H1 (cell line): Measurements from ENCODE around the gene ZBTB48. TPM values are rescaled to one million over a fixed set of nuclear protein-coding genes. Genes with fewer than 3 reads are reported as not detected.
A peak's percentile ranks its signal among the peaks of the same experiment; 100 is the strongest.

ENCODE experiments used
- CTCF ChIA-PET: fragments of 300-600 bp; sonication (Branson Sonifier 250); formaldehyde crosslinking; loops from one replicate; lab custom pipeline; 2021; ENCODE audit not compliant: partially characterized antibody; lab: Charles Lee
- POLR2A ChIA-PET: fragments of 300-600 bp; sonication (Branson Sonifier 250); formaldehyde crosslinking; loops from one replicate; lab custom pipeline; 2021; ENCODE audit warnings: inconsistent platforms; ENCODE audit not compliant: partially characterized antibody; lab: Charles Lee
- DNase-seq, 2 experiments: peaks; one replicate each; pipeline versions ENCODE4 v3.0.0 to v3.0.0-alpha.2; 2010 to 2022; ENCODE audit warnings: low spot score in 2 of 2, low read depth in 1 of 2, mixed read lengths in 1 of 2
- FAIRE-seq: peaks from 2 replicates; lab custom pipeline; 2011; peaks lifted over from hg19 to GRCh38; lab: Jason Lieb, UNC
- H2AFZ ChIP-seq: 2 replicates; pipeline ENCODE4 v1.8.1; 2012; ENCODE audit warnings: low read length, inconsistent platforms
- H2AK5ac ChIP-seq: 2 replicates; pipeline ENCODE4 v1.6.1; 2013; ENCODE audit warnings: low read depth, low read length
- H2BK120ac ChIP-seq: replicated peaks from 2 replicates; pipeline ENCODE3; 2013; ENCODE audit warnings: low read depth, low read length, inconsistent platforms
- H2BK12ac ChIP-seq: 2 replicates; pipeline ENCODE4 v1.6.1; 2013; ENCODE audit warnings: low read depth, low read length
- H2BK15ac ChIP-seq: 2 replicates; pipeline ENCODE4 v1.6.1; 2013; ENCODE audit warnings: low read length
- H2BK20ac ChIP-seq: 2 replicates; pipeline ENCODE4 v1.6.1; 2013; ENCODE audit warnings: low read length
- H2BK5ac ChIP-seq: 2 replicates; pipeline ENCODE4 v1.6.1; 2013; ENCODE audit warnings: low read depth, low read length
- H3K14ac ChIP-seq: 2 replicates; pipeline ENCODE4 v1.6.1; 2013; ENCODE audit warnings: inconsistent platforms; ENCODE audit not compliant: insufficient read length
- H3K18ac ChIP-seq: 2 replicates; pipeline ENCODE4 v1.6.1; 2013; ENCODE audit warnings: low read length; ENCODE audit errors: extremely low read depth
- H3K23ac ChIP-seq: 2 replicates; pipeline ENCODE4 v1.6.1; 2013; ENCODE audit warnings: inconsistent platforms; ENCODE audit not compliant: insufficient read length
- H3K23me2 ChIP-seq: 2 replicates; pipeline ENCODE4 v1.6.1; 2013; ENCODE audit warnings: low read depth, low read length
- H3K27ac ChIP-seq: 2 replicates; pipeline ENCODE4 v1.6.1; 2011; ENCODE audit warnings: low read depth, low read length, inconsistent platforms
- H3K27me3 ChIP-seq, 4 experiments: replicated peaks in 1 of 4; 1 replicate in 1 of 4; 2 replicates in 3 of 4; pipeline versions ENCODE4 v1.6.1 to v1.8.1; 2011 to 2013; ENCODE audit warnings: low read length in 3 of 4, mild to moderate bottlenecking in 3 of 4, inconsistent platforms in 2 of 4, mixed read lengths in 2 of 4, moderate library complexity in 1 of 4; ENCODE audit not compliant: control insufficient read depth in 3 of 4, insufficient read depth in 3 of 4; ENCODE audit errors: extremely low read depth in 1 of 4
- H3K36me3 ChIP-seq, 4 experiments: 2 replicates each; pipeline versions ENCODE4 v1.6.1 to v1.8.1; 2011 to 2013; ENCODE audit warnings: mild to moderate bottlenecking in 4 of 4, low read length in 3 of 4, moderate library complexity in 2 of 4, control low read depth in 1 of 4, inconsistent platforms in 1 of 4; ENCODE audit not compliant: insufficient read depth in 4 of 4, control insufficient read depth in 2 of 4
- H3K4ac ChIP-seq: replicated peaks from 2 replicates; pipeline ENCODE3; 2013; ENCODE audit warnings: low read length, low read depth, mixed read lengths, inconsistent platforms; ENCODE audit not compliant: insufficient read length
- H3K4me1 ChIP-seq, 4 experiments: replicated peaks in 1 of 4; 1 replicate in 1 of 4; 2 replicates in 3 of 4; pipeline versions ENCODE4 v1.6.1 to v1.8.1; 2011 to 2013; ENCODE audit warnings: low read length in 3 of 4, inconsistent platforms in 2 of 4, mixed read lengths in 1 of 4; ENCODE audit not compliant: insufficient read depth in 4 of 4, control insufficient read depth in 3 of 4
- H3K4me2 ChIP-seq, 2 experiments: 2 replicates each; pipeline versions ENCODE4 v1.6.1 to v1.8.1; 2011 to 2013; ENCODE audit warnings: low read depth in 2 of 2, low read length in 2 of 2, control low read depth in 1 of 2, inconsistent platforms in 1 of 2, mild to moderate bottlenecking in 1 of 2; ENCODE audit not compliant: insufficient read depth in 1 of 2
- H3K4me3 ChIP-seq, 4 experiments: fragments of 200-600, 300-600 bp in 1 of 4; sonication (generic), shearing (Covaris generic), sonication (Bioruptor Twin) in 1 of 4; 2 replicates each; pipeline versions ENCODE4 v1.5.1 to v1.8.1; 2011 to 2016; ENCODE audit warnings: low read length in 4 of 4, low read depth in 3 of 4, control low read depth in 2 of 4, inconsistent platforms in 2 of 4, mild to moderate bottlenecking in 2 of 4, mixed read lengths in 1 of 4, moderate library complexity in 1 of 4; ENCODE audit not compliant: insufficient read depth in 2 of 4; ENCODE audit errors: extremely low read depth in 1 of 4
- H3K56ac ChIP-seq: replicated peaks from 2 replicates; pipeline ENCODE3; 2013; ENCODE audit warnings: low read depth, mild to moderate bottlenecking, mixed read lengths, low read length, inconsistent platforms; ENCODE audit not compliant: insufficient read length
- H3K79me1 ChIP-seq: 2 replicates; pipeline ENCODE4 v1.6.1; 2013; ENCODE audit warnings: low read depth, low read length, control low read depth
- H3K79me2 ChIP-seq, 2 experiments: 2 replicates each; pipeline versions ENCODE4 v1.6.1 to v1.8.1; 2012 to 2013; ENCODE audit warnings: low read length in 2 of 2, mild to moderate bottlenecking in 2 of 2, inconsistent platforms in 1 of 2; ENCODE audit not compliant: insufficient read depth in 2 of 2, control insufficient read depth in 1 of 2
- H3K9ac ChIP-seq, 4 experiments: replicated peaks in 1 of 4; 1 replicate in 1 of 4; 2 replicates in 3 of 4; pipeline versions ENCODE4 v1.6.1 to v1.8.1; 2011 to 2013; ENCODE audit warnings: low read depth in 3 of 4, low read length in 3 of 4, control low read depth in 2 of 4, mild to moderate bottlenecking in 2 of 4, moderate library complexity in 2 of 4, inconsistent platforms in 1 of 4; ENCODE audit errors: extremely low read depth in 1 of 4
- H3K9me3 ChIP-seq, 2 experiments: 2 replicates each; pipeline versions ENCODE4 v1.6.1 to v1.8.1; 2012 to 2013; ENCODE audit warnings: mild to moderate bottlenecking in 2 of 2, moderate library complexity in 2 of 2, control low read depth in 1 of 2, inconsistent platforms in 1 of 2, low read depth in 1 of 2, low read length in 1 of 2, mixed read lengths in 1 of 2; ENCODE audit not compliant: insufficient read depth in 2 of 2
- H4K20me1 ChIP-seq, 2 experiments: replicated peaks in 1 of 2; 2 replicates each; pipeline versions ENCODE3 to v1.8.1; 2011 to 2013; ENCODE audit warnings: inconsistent platforms in 2 of 2, low read length in 2 of 2, mild to moderate bottlenecking in 1 of 2; ENCODE audit not compliant: insufficient read depth in 2 of 2, control insufficient read depth in 1 of 2
- H4K5ac ChIP-seq: 2 replicates; pipeline ENCODE4 v1.6.1; 2013; ENCODE audit warnings: low read length, low read depth, mixed read lengths, inconsistent platforms; ENCODE audit not compliant: insufficient read length
- H4K8ac ChIP-seq: 2 replicates; pipeline ENCODE4 v1.8.0; 2013; ENCODE audit warnings: mild to moderate bottlenecking, moderate library complexity, low read length, inconsistent platforms; ENCODE audit not compliant: insufficient read depth; ENCODE audit errors: extremely low read depth
- H4K91ac ChIP-seq: replicated peaks from 2 replicates; pipeline ENCODE3; 2013; ENCODE audit warnings: low read length, mixed read lengths, inconsistent platforms; ENCODE audit not compliant: insufficient read length
- CEBPB ChIP-seq: IDR thresholded peaks from 2 replicates; pipeline ENCODE4 v1.6.1; 2012; ENCODE audit warnings: low read depth, low read length
- YY1 ChIP-seq: IDR thresholded peaks from 2 replicates; pipeline ENCODE4 v1.6.1; 2011; ENCODE audit warnings: low read depth, mild to moderate bottlenecking, low read length
- WGBS, 2 experiments: shearing (Covaris generic) in 1 of 2; methylation state at CpG; one replicate each; pipeline versions ENCODE4 v1.1.6 to v1.1.7; 2013 to 2015; ENCODE audit warnings: low lambda C conversion rate in 2 of 2, mixed read lengths in 2 of 2, inconsistent platforms in 1 of 2, low coverage in 1 of 2, missing lambda C conversion rate in 1 of 2; ENCODE audit not compliant: insufficient replicate concordance in 2 of 2, insufficient coverage in 1 of 2, insufficient read length in 1 of 2; ENCODE audit errors: extremely low coverage in 1 of 2, missing lambda C conversion rate in 1 of 2; 5-methylcytosine and 5-hydroxymethylcytosine counted together
- polyA plus RNA-seq, 7 experiments: library from polyadenylated mRNA; depleted of rRNA in 3 of 7; stranded (reverse) in 5 of 7; unstranded in 2 of 7; fragments of >200 nt in 5 of 7; fragments of 200-250 nt in 2 of 7; gene quantifications; 1 replicate in 5 of 7; 2 replicates in 1 of 7; 4 replicates in 1 of 7; pipeline versions ENCODE4 v1.2.1 to v1.2.3, GENCODE V29; 2011 to 2013; ENCODE audit warnings: missing spikeins in 2 of 7, mixed read lengths in 2 of 7
- total RNA-seq: library from RNA; stranded (reverse); fragmentation: NEBNext Ultra II Directional; extraction: Animal tissue kit (Norgen Biotek cat#: 25700); gene quantifications from 2 replicates; pipeline ENCODE4 v1.2.1, GENCODE V29; 2021

The ZBTB48 gene
- total and polyA plus RNA-seq, 2 of the 8 experiments (the other 6 are each of a cell fraction or from before 2014, with no cell fraction given) = 28.2 to 28.8 TPM

- FAIRE-seq (peak; percentile 50), DNase-seq (peak in 1 of 2 experiments; percentile 93)
- Histone ChIP-seq H3K36me3 (peaks cover 9 to 47% (median 28%) of the 10 kb centered on the region in 4 experiments), H3K4me1 (0 out of 7 replicates have a peak, but pooled peaks cover 0 to 2% (median 0%) of the 10 kb centered on the region in 4 experiments), H2BK20ac (no peak within 1 kb of the TSS), H2BK120ac (no peak within 1 kb of the TSS), H4K5ac (no peak within 1 kb of the TSS), H2AFZ (peak within 1 kb of the TSS; percentile 75; the same call in 1 of the 2 replicates), H3K23me2 (no peaks in the 10 kb centered on the region; the same call in 1 of the 2 replicates), H3K9me3 (no peaks in the 10 kb centered on the region), H3K14ac (no peak within 1 kb of the TSS), H3K4ac (no peak within 1 kb of the TSS), H2AK5ac (no peak within 1 kb of the TSS), H3K79me2 (peaks cover 0 to 35% of the 10 kb centered on the region in 2 experiments; a peak in 3 of 4 replicates), H4K91ac (no peak within 1 kb of the TSS), H3K4me3 (peak within 1 kb of the TSS; percentile 74 to 83 (median 76)), H2BK15ac (0 out of 2 replicates have a peak within 1 kb of the TSS, but pooled peaks have one; percentile 46), H3K56ac (peak within 1 kb of the TSS; percentile 37), H3K9ac (peak within 1 kb of the TSS; percentile 13 to 70 (median 54)), H4K8ac (peak within 1 kb of the TSS; percentile 93), H4K20me1 (peaks cover 10 to 18% of the 10 kb centered on the region in 2 experiments), H3K23ac (no peak within 1 kb of the TSS), H2BK12ac (no peak within 1 kb of the TSS), H3K18ac (no peak within 1 kb of the TSS), H3K27ac (peak within 1 kb of the TSS; percentile 75), H3K4me2 (peak within 1 kb of the TSS; percentile 64 to 98), H3K79me1 (peaks cover 4% of the 10 kb centered on the region; the same call in 1 of the 2 replicates), H3K27me3 (no peaks in the 10 kb centered on the region), H2BK5ac (no peak within 1 kb of the TSS)
- ChIA-PET CTCF (interaction anchor here (0.7 to 4.7 kb wide), 11 partner anchors 7 to 253 kb away, joined by 3 to 21 read pairs (median 4); no protein-coding TSS in a partner anchor), POLR2A (interaction anchor here (1.0 to 14.3 kb wide), 8 partner anchors 9 to 40 kb away, joined by 3 to 175 read pairs (median 7); partner anchors contain the start of genes KLHL21 and PHF13)
- 4% methylated on average over 58 of the region's 73 CpGs; no CpG with 5 or more reads in 1 of the 2 experiments for WGBS, 2 experiments
- TF ChIP-seq CEBPB (no peak), YY1 (peak; percentile 98)
These were observed 45.2 kb downstream of the ZBTB48 start, which contains the start of gene THAP3 for GRCh38 chr1:6624710-6625583. Gene THAP3, plus strand, starts transcription at chr1:6624868. Its CDS starts 351 bp downstream, at chr1:6625219.
